GM21717 (cell line): ENCODE data around the gene TSPAN9.

ENCODE experiments used
- ATAC-seq: cut with Tn5 transposase; IDR thresholded peaks from one replicate; pipeline ENCODE4 v1.9.1; 2021; ENCODE audit warnings: mild to moderate bottlenecking, moderate library complexity; ENCODE audit not compliant: unreplicated experiment

TSPAN9 gene

DNA sequence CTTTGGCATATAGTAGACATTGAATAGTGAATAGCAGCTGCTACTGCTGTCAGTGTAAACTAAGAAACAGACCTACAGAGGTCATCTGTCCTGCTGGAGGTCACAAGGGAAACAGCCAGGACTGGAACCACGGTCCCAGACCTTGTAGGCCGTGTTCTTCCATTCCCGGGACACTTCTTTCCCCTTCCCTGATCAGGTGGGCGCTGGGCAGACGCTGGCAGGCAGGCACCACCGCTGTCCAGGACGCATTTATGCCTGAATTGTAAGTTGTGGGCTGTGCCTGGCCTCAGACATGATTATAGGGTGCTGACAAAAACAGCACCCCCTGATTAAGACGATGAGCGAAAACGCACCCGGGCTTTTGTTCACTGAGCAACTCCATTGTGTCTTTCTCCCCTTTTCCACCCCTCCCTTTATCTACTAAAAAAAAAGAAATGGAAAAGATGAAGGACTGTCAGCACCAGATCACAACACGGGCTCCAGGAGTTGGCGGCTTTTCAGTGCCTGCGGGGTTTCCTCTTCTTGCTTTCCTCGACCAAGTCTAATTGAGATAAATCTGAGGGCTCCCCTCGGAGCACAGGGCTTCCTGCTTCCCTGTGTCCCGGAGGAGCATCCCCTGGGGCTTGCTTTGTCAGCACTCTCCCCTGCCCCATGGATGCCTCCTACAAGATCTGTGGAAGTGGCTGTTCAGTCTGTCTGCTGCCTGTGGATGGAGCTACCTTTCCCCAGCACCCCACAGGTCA, 80.6 kb downstream of the TSPAN9 start:
- ATAC-seq, result no peak

DNA sequence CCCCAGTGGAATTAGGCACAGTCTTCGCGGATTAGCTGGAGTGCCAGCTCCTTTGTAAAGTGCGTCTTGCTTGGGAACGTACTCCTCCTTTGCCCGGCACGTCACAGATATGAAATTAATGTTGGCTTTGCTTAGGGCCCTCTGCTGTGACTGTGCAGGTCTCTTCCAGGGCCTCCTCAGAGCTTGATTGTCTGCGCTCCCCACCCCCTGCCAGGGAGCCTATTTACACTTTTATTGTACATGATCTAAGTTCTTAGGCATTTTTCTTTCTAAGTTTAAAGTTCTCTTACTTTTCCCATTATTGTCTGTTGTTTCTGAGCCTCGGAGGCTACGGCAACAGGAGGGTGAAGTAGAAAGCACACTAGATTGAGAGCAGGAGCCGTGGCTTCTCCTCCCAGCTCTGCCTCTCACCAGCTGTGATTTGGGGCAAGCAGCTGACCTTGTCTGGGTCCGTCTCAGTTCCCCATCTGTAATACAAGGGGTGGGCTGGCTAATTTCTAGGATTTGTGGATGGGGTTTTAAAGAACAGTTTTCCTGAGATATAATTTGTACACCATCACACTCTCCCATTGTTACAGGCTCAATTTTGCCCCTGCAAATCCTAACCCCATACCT, 81.8 kb downstream of the TSPAN9 start:
- no peak for ATAC-seq

DNA sequence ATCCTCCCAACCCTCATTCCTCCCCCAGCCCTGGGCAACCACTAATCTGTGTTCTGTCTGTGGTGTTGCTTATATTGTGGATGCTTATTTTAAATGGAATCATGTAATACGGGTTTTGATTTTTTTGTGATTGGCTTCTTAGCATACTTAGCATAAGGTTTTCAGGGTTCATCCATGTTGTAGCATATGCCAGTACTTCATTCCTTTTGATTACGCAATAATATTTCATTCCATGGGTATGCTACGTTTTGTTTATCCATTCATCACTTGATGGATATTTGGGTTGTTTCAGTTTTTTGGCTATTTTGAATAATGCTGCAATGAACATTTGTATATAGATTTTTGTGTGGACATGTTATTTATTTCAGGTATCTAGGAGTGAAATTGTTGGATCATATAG, 82.9 kb downstream of the TSPAN9 start:
- ATAC-seq, result no peak

DNA sequence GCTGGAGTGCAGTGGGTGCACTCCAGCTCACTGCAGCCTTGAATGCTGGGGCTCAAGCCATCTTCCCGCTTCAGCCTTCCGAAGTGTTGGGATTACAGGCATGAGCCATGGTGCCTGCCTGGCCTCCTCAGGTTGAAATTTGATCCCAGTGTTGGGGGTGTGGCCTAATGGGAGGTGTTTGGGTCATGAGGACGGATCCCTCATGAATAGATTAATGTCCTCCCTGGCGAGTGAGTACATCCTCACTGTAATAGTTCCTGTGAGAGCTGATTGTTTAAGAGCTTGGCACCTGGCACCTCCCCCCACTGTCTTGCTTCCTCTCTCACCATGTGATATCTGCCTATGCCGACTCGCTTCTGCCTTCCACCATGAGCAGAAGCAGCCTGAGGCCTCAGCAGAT, 84.7 kb downstream of the TSPAN9 start:
- no peak for ATAC-seq

DNA sequence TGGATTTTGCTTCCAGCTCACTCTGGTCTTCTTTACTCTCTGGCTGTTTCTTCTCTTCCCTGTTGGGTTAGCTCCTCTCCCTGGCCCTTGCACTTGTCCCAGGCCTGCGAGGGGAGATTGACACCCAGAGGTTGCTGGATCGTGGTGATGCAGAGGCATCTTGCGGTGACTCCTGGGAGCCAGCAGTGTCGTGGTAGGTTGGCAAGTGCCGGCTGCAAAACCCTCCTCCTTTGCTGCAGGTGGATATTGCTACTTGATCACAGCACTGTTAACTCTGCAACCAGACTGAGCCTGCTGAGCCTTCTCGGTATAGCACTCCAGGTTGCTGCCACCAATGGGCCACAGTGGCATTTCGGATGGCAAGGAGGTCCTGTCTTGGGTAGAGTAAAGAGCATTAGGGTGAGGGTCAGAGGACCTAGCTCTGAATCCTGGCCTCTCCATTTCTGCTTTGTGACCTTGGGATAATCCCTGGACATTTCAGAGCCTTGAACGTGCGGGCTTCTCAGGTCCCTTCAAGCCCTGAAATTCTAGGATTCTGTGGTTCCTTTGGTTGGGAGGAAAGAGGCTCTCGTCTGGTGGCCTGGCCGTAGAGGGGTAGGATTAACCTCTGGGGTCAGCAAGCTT, 87.4 kb downstream of the TSPAN9 start:
- ATAC-seq, result no peak

DNA sequence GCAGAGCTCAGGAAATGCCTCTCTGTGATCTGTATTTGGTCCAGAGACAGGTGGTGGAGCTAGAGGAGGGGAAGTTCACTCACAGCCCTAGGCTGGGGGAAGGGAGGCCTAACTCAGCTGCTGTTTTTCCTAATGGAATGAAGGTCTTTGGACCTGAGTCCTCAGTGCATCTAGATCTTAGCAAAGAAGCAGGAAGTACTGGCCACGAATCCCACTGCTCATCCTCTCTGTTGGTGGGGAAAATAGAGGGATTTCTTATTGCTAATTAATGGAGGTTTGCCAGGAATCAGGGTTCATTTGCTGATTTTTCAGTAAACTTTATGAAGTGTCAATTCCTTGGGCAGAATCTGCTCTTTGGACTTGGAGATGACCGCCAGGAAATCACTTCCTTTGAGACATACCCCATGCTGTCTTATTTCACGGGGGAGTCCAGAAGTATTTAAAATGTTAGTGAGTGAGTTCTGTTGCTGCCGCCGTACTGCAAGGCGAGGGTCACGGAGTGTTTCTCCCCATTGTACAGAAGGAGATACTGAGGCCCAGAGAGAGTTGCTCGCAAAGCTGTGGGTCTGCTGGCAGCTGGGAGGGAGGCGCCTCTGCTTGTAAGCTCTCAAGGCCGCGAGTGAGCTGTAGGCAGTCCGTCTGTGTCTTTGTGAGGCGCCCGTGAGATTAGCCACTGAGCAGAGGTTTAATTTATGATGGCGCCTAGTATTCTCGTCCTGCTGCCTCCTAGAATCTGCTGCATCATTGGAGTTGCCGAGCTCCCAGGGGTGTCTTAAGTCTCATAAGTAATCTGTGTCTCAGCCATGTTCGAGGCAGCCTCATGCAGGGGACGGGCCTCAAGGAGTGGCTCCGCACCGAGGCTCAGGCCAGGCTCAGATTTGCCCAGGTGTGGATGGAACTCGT, 88.2 kb downstream of the TSPAN9 start:
- ATAC-seq, result no peak

DNA sequence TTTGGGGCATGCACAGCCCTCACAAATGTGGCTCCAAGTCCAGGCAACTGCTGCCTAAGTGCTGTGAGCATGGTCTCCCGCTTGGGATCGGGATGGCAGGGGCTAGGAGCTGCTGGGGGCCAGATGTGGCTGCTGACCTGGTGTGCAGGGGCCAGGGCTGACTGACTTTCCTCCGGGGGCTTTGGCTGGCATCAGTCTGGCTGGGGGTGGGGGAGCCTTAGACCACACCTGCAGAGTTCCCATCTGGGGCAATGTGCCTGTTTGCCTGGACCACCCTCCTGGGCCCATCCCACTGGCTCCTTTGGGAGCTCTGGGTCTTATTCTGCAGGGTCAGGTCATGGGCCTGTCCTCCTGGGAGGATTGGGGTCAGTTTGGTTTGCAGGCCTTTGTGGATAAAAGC, 90.5 kb downstream of the TSPAN9 start:
- no peak for ATAC-seq

DNA sequence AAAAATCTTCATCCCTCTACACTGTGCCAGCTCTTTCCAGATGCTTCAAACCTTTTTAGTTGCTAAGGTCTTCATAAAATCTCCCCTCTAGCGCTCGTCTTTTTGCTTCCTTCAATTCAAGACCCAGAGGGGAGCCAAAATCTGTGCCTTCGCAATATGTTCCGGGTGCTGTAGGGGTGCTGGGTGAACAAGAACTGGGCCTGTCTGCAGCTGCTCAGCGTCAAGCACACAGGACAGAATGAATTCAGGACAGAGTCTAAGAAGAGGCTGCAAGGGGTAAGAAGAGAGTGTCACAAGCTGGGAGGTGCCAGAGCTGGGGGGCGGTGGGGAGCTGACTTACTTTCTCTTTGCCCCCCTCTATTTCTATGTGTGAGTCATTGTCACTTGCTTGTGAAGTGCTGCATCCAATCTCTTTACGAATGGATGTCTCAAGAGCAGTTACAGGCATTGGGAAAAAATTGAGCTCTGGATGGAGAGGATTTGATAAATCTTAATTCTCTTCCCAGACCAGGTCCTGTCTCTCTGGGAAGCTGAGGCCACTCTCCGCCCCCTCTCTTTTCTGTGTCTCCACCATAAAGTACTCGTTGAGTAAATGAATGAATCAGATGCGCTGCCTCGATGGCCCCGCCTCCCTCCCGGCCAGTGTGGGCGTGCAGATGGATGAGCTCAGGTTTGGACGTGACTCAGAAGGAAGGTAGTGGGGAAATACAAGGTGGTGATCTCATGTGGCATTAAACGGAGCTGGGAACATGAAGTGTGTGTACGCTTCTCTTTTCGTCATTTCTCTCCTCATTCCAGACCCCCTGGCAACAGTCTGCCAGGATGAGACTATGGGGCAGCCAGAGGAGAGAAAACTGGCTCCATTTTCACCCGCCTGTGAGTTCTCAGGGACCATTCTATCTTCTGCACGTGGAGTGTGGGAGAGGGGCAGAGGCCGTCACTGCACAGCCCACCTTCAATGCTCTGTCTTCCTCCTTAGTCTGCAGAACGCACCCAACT, 91.3 kb downstream of the TSPAN9 start:
- no peak for ATAC-seq

DNA sequence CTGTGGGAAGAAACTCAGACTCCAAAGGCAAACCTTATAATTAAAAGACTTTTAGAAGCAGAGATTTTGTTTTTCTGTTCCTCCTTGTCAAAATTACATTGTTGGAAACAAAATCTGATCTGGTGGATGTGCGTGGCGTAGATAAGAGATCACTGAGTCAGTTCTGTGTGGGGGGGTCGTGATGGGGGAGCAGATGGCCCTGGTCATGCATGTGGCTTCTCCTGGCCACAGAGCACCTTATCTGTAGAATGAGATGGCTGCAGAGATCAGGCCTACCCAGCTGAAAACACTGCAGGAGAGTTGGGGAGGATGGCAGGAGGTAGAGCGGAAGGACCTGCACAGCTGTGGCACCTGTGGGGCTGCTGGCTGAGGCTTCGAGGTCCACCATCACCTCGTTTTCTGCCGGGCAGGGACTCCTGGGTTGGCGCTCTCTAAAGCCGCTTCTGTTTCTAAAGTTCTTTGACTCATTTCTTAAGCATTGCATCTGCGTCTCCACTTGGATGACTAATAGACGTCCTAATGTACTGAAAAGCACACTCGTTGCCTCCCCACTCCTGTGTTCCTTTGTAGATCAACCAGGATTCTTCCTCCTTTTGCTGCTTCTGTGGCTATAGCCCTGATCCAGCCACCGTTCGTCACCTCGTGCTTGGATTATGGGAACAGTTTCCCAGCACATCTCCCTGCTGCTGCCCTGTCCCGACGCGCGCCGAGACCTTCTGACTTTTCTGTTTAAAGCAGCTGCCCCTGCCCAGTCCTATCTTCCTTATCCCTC, 93.4 kb downstream of the TSPAN9 start:
- no peak for ATAC-seq

DNA sequence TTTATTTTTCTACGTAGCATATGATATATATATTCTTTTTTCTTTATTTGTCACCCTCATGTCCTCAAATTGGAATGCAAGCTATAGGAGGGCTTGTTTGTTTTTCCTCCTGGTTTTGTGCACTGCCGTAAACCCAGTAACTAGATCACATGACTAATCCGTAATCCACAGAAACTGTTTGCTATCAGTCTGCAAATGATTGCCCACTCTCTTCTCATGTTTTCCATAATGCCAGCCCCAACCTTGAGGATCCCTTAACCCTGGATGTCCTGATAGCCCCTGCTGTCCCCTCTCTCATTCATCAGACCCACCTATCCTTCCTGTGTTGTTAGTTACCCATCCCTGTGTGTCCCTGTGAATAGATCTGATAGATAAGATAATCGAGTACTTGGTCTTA, 94.0 kb downstream of the TSPAN9 start:
- ATAC-seq, result no peak

DNA sequence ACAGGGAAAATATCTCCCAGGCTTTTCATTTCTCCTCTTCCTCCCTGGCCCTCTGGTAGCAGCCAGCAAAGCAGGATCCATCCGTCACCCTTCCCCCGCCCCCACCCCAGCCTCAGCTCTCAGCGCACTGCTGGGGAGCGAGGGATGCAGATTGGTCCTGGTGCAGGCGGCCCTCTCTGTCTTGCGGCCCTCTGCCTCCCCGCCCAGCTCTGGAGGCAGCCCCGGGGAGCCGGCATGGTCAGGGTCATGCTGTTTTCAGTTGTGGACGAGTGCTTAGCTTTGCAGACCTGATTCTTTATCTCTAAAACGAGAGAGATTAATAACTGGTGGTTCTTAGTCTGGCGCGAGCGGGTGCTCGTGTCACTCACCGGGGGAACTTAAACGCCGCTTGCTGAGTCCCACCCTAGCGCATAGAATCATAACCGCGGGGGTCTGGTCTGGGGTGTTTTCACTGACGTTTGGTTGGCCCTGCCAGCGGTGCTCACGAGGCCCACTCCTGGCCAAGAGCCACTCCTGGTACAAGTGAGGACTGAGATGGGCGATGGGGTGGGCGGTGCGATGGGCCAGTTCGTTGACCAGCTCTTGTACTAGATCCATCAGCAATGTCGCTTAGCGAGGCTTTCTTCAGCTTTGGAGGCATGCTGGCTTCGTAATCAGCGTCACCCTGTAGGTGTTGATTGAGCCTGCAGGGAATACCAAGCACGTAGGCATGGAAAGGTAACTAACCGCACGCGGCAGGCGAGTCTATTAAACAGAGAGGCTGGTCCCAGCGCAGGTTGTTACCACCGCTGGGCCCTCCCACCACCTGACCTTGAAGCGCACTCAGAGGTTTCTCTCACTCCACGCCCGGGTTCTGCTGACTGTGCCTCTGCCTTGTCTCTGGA, 95.2 kb downstream of the TSPAN9 start:
- ATAC-seq, result no peak

DNA sequence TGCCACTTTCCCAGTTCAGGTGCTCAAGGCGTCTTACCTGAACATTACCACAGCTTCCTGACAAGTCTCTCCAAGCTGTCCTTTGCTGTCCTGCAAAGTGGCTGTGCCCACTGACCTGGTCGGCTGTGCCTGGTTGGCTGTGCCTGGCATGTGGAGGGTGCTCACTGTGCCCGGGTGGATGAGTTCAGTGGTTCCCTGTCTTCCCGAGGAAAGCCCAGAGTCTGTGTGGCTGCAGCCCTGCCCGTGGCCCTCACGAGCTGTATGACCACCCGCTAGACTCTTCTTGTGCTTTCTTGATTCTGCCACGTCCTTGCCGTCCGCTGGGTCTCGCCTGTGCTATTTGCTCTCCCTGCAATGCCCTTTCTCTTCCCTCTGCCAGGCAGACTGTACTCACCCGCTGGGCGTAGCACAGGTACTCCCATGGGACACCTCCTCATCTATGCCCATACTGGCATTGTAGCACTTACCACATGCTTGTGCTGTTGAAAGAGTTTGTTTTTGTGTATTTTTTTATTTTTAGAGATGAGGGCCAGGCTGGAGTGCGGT, 95.9 kb downstream of the TSPAN9 start:
- no peak for ATAC-seq

DNA sequence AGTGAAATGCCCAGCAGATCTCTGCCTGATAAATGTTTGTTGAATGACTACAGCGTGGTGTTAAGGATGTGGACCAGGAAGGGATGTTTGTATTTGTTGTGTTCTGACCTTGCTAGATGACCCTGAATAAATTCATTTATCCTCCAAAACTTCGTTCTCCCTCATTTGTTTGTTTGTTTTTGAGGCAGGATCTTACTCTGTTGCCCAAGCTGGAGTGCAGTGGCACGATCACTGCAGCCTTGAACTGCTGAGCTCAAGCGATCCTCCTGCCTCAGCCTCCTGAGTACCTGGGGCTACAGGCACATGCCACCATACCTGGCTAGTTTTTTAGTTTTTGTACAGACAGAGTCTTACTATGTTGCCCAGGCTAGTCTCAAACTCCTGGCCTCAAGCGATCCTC, 96.7 kb downstream of the TSPAN9 start:
- no peak for ATAC-seq

DNA sequence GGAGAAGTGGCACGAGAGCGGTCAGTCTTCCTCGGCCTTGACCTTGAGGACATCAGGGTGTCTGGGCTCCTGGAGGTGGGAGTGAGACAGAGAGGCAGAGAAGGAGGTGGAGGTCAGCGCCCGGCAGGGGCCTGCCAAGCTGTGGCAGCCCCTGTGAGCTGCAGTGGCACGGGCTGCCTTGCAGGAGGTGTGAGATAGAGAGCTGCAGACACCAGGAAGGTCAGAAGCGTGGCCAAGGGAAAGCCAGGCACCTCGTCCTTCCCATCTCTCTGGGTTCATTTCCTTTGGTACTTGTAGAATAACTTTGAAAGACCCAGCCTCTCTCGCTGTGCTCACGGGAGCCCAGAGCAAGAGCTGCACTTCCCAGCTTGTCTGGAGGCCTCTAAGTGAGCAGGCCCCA, 98.1 kb downstream of the TSPAN9 start:
- ATAC-seq, result no peak

DNA sequence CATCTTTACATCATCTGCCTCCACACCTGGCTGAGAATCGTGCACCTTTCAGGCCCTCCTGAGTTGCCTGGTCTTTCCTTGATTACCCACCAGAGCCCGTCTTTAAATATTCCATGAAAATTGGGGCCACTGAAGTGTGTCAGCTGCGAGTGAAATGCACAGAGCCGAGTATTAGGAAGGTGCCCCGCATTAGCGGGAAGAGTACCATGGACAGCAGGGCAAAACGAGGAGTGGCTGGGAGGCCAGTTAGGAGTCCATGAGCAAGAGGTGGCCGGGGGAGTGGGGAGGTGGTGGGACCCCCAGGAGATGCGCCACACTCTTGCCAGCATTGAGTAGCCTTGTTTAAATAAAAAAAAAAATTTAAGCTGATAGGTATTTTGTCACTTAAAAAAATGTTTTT, 99.6 kb downstream of the TSPAN9 start:
- ATAC-seq, result no peak

DNA sequence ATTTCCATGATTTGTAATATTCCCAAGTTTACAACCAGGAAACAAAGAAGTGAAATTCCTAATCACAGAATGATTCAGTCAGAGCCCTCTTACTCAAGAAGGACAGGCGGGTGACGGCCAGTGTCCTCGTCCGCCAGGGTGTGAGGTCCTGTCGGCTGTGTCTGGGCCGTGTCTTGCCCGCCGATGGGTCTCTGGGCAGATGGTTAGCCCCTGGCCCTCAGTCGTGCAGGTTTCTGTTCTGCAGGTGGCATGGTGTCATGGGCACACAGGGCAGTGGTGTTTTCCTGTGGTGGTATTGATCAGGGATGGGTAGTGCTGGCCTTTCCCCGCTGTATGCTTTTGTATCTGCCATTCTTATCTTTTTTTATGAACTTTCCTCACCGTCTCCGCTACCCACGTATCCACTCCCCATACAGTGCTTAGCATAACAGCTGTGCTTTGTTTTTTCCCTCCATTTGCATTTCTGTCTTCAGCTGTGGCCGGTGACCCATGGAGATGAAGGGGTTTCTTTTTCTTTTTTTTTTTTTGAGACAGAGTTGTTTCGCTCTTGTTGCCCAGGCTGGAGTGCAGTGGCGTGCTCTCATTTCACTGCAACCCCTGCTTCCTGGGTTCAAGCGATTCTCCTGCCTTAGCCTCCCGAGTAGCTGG, 100.7 kb downstream of the TSPAN9 start:
- no peak for ATAC-seq

DNA sequence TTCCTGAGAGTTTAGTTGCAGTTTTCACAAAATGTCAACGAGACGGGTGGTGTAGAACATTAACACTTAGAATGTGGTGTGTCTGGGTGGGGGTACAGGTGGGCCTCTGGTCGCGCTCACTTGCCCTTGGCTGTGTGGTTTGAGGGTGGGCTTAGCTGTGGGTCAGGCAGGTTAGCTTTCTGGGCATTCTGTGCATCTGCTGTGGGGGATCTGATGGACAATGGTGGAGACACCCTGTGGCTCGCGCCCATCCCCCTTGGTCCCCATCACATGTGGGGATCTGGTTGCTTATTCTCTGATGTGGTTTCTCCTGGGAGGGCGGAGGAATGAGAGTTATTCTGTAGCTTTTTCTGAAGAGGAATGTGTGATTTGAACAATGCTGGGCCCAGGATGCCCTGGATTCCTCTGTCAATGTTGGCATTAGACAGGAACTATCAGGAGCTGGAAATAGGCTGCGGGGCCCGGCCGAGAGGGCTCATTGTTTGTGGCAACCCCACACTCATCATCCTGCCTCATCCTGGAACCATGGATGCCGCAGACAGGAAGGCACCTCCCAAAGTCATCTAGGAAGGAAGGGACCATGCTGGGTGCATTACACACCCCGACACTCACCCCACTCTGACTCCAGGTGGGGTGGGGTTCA, 101.6 kb downstream of the TSPAN9 start:
- ATAC-seq, result no peak
